K562 (cell line): ENCODE measurements around the gene EPB41L2. TPM values are rescaled to one million over a fixed set of nuclear protein-coding genes. Genes with fewer than 3 reads are reported as not detected.

ENCODE experiments used
- ATAC-seq: fragments of 200-7000 bp; cut with Tn5 transposase; 3 replicates; pipeline ENCODE4 v1.9.1; 2020; ENCODE audit warnings: moderate library complexity
- BruUV-seq: library from RNA; stranded (reverse); fragments of 400-500 nt; replicated peaks from 2 replicates; lab custom pipeline; 2021; lab: Mats Ljungman, UMichigan
- CTCF ChIA-PET: fragments of 300-600 bp; formaldehyde crosslinking; extraction: SDS; loops from one replicate; lab custom pipeline; 2021; ENCODE audit warnings: low intra/inter-chr PET ratio; lab: Yijun Ruan, JAX
- POLR2A ChIA-PET: fragments of 300-600, 350-650 bp; sonication (Branson Sonifier 250); formaldehyde crosslinking; extraction: SDS; loops from one replicate; lab custom pipeline; 2021; ENCODE audit warnings: antibody characterized with exemption, inconsistent platforms; lab: Yijun Ruan, JAX
- DNase-seq, 4 experiments: peaks; one replicate each; pipeline versions ENCODE4 v3.0.0 to v3.0.0-alpha.2; 2011 to 2018; ENCODE audit warnings: low spot score in 3 of 4, mixed read lengths in 3 of 4; ENCODE audit errors: extremely low read depth in 1 of 4
- FAIRE-seq: peaks from 2 replicates; lab custom pipeline; 2011; peaks lifted over from hg19 to GRCh38; lab: Jason Lieb, UNC
- H2AFZ ChIP-seq: 2 replicates; pipeline ENCODE4 v1.6.0; 2011; ENCODE audit warnings: low read depth, low read length, control low read depth, inconsistent platforms
- H3K27ac ChIP-seq: fragments of 200-600 bp; 3 replicates; pipeline ENCODE4 v1.8.0; 2011; ENCODE audit warnings: low read depth, mild to moderate bottlenecking, control low read depth, inconsistent platforms, low read length, moderate library complexity, mixed read lengths; ENCODE audit errors: extremely low read depth
- H3K27me3 ChIP-seq, 2 experiments: fragments of 300-600 bp in 1 of 2; 2 replicates in 1 of 2; 3 replicates in 1 of 2; pipeline versions ENCODE4 v1.6.0 to v1.8.0; 2011; ENCODE audit warnings: inconsistent platforms in 2 of 2, low read length in 2 of 2, mild to moderate bottlenecking in 1 of 2, mixed read lengths in 1 of 2, moderate library complexity in 1 of 2; ENCODE audit not compliant: control insufficient read depth in 2 of 2, insufficient read depth in 2 of 2
- H3K36me3 ChIP-seq: fragments of 300-600 bp; 3 replicates; pipeline ENCODE4 v1.8.0; 2011; ENCODE audit warnings: mild to moderate bottlenecking, low read length, inconsistent platforms; ENCODE audit not compliant: control insufficient read depth, insufficient read depth
- H3K4me1 ChIP-seq, 2 experiments: fragments of 200-600 bp in 1 of 2; replicated peaks in 1 of 2; 2 replicates in 1 of 2; 3 replicates in 1 of 2; pipeline versions ENCODE4 v1.5.1 to v1.8.0; 2011; ENCODE audit warnings: inconsistent platforms in 2 of 2, low read length in 2 of 2, mild to moderate bottlenecking in 1 of 2, mixed read lengths in 1 of 2, moderate library complexity in 1 of 2; ENCODE audit not compliant: control insufficient read depth in 2 of 2, insufficient read depth in 2 of 2
- H3K4me2 ChIP-seq: 2 replicates; pipeline ENCODE4 v1.6.1; 2011; ENCODE audit warnings: low read length, control low read depth, inconsistent platforms, mixed read lengths; ENCODE audit not compliant: insufficient read depth
- H3K4me3 ChIP-seq: fragments of 200-600 bp; sonication (generic), shearing (Covaris generic); 2 replicates; pipeline ENCODE4 v1.5.1; 2016; ENCODE audit warnings: control low read depth, inconsistent platforms
- H3K79me2 ChIP-seq: fragments of 200-600 bp; 3 replicates; pipeline ENCODE4 v1.8.0; 2011; ENCODE audit warnings: low read length, inconsistent platforms; ENCODE audit not compliant: control insufficient read depth, insufficient read depth
- H3K9ac ChIP-seq, 2 experiments: 2 replicates each; pipeline versions ENCODE4 v1.6.0 to v1.6.1; 2011; ENCODE audit warnings: low read depth in 2 of 2, low read length in 2 of 2, control low read depth in 1 of 2, inconsistent platforms in 1 of 2, mild to moderate bottlenecking in 1 of 2, mixed read lengths in 1 of 2; ENCODE audit not compliant: insufficient read depth in 1 of 2
- H3K9me1 ChIP-seq: one replicate; pipeline ENCODE4 v1.6.0; 2011; ENCODE audit warnings: inconsistent platforms, mild to moderate bottlenecking, low read length, moderate library complexity; ENCODE audit not compliant: control insufficient read depth, insufficient read depth
- H3K9me3 ChIP-seq: replicated peaks from 2 replicates; pipeline ENCODE4 v1.5.1; 2011; ENCODE audit warnings: low read depth, low read length, inconsistent platforms; ENCODE audit not compliant: control insufficient read depth, insufficient read depth
- H4K20me1 ChIP-seq: replicated peaks from 2 replicates; pipeline ENCODE4 v1.6.1; 2011; ENCODE audit warnings: low read length, inconsistent platforms, mixed read lengths; ENCODE audit not compliant: control insufficient read depth, insufficient read depth
- ASH1L ChIP-seq: fragments of 450-650 bp; IDR thresholded peaks from 2 replicates; pipeline ENCODE4 v1.6.1; 2018; ENCODE audit warnings: borderline replicate concordance, mild to moderate bottlenecking, low read depth; ENCODE audit not compliant: partially characterized antibody
- CBX2 ChIP-seq: fragments of 200-600 bp; sonication (generic); IDR thresholded peaks from one replicate; pipeline ENCODE4 v1.6.1; 2012; ENCODE audit warnings: mild to moderate bottlenecking, low read length, inconsistent platforms; ENCODE audit not compliant: insufficient read depth, poor library complexity, severe bottlenecking
- CBX8 ChIP-seq: fragments of 200-600 bp; sonication (generic); IDR thresholded peaks from 2 replicates; pipeline ENCODE4 v1.6.1; 2012; ENCODE audit warnings: borderline replicate concordance, mixed run types, low read depth, mild to moderate bottlenecking, moderate library complexity, mixed read lengths, low read length, control low read depth, inconsistent platforms; ENCODE audit not compliant: poor library complexity, severe bottlenecking; ENCODE audit errors: extremely low read depth
- E2F6 ChIP-seq, 2 experiments: IDR thresholded peaks; 2 replicates each; pipeline ENCODE4 v1.6.1; 2011; ENCODE audit warnings: borderline replicate concordance in 1 of 2, control low read depth in 1 of 2, low read depth in 1 of 2, low read length in 1 of 2, mild to moderate bottlenecking in 1 of 2, mixed read lengths in 1 of 2, moderate library complexity in 1 of 2; ENCODE audit not compliant: insufficient read depth in 1 of 2, insufficient read length in 1 of 2, poor library complexity in 1 of 2, severe bottlenecking in 1 of 2; ENCODE audit errors: extremely low read depth in 1 of 2
- ETV1 ChIP-seq: fragments of 450-650 bp; conservative IDR thresholded peaks from 2 replicates; pipeline ENCODE4 v1.6.1; 2016; ENCODE audit warnings: missing genetic modification characterization, control low read depth, low read depth, missing compliant biosample characterization
- ZNF12 ChIP-seq: sonication (generic); formaldehyde crosslinking; IDR thresholded peaks from 2 replicates; pipeline ENCODE4 v1.4.0; 2020; ENCODE audit warnings: mild to moderate bottlenecking, missing genetic modification reagents
- ZNF318 ChIP-seq, 2 experiments: fragments of 450-650 bp; IDR thresholded peaks; 2 replicates each; pipeline ENCODE4 v1.6.1; 2016; ENCODE audit warnings: mild to moderate bottlenecking in 2 of 2, borderline replicate concordance in 1 of 2, low read depth in 1 of 2, moderate library complexity in 1 of 2
- WGBS: fragments of 100-300 bp; shearing (Covaris generic); methylation state at CpG from one replicate; pipeline ENCODE4 v1.1.6; 2016; ENCODE audit warnings: low coverage, mixed read lengths; ENCODE audit not compliant: insufficient coverage; ENCODE audit errors: missing lambda C conversion rate; 5-methylcytosine and 5-hydroxymethylcytosine counted together
- in situ Hi-C: fragments of 300-500 bp; cut with MboI; formaldehyde crosslinking; loops from 4 replicates; pipeline ENCODE4 v1.15.0; 2018; ENCODE audit warnings: inconsistent platforms, mixed read lengths
- intact Hi-C: fragments of 100-400 bp; cut with micrococcal nuclease; formaldehyde crosslinking; loops from 2 replicates; pipeline ENCODE4 v1.14.2; 2022
- polyA plus RNA-seq, 8 experiments: library from polyadenylated mRNA; depleted of rRNA in 4 of 8; stranded (reverse) in 5 of 8; unstranded in 3 of 8; fragments of >200 nt; fragmentation: Nextera tagmentation in 2 of 8; fragmentation: Illumina TruSeq in 1 of 8; extraction: Ambion mirVana in 2 of 8; extraction: Trizol in 1 of 8; gene quantifications; 2 replicates each; pipeline versions ENCODE4 v1.2.1 to v1.2.3, GENCODE V29; 2011 to 2014; ENCODE audit warnings: inconsistent platforms in 1 of 8, missing spikeins in 1 of 8
- total RNA-seq, 7 experiments: library from RNA; depleted of rRNA in 6 of 7; stranded (reverse); fragments of >200 nt in 6 of 7; fragmentation: Illumina TruSeq in 2 of 7; extraction: Trizol in 2 of 7; gene quantifications; 2 replicates each; pipeline versions ENCODE4 v1.2.1 to v1.2.3, GENCODE V29; 2011 to 2021; ENCODE audit warnings: low replicate concordance in 1 of 7
- TF ChIP-seq, protein P1 (sequence below): fragments of 450-650 bp; conservative IDR thresholded peaks from 2 replicates; pipeline ENCODE4 v1.6.1; 2016; ENCODE audit warnings: missing genetic modification characterization, low read depth, mild to moderate bottlenecking, missing compliant biosample characterization, moderate library complexity

EPB41L2 gene
- total and polyA plus RNA-seq, 9 of the 15 experiments (the other 6 are each of a cell fraction or from before 2014, with no cell fraction given): 5.1 to 53.6 (median 25.0) TPM

DNA sequence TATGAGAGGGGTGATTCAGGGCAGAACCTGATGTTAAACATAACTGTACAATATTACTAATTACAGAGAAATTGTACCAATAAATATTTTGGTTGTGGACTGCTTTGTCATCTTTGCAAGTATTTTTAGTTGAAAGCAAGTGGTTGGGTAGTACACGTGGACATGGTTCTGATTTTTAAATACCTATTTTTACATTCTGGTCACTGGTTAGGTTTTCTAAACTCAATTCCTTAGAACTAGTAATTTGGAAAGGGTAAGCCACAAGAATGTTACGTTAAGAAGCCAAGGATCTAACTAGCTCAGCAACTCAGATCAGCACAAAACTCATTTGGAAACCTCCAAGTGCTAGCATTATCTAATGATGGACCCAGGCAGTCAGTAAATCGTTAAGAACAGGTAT lies 2.7 kb downstream of the EPB41L2 start (continued):
- no peak for TF ChIP-seq ZNF318 (IDR thresholded peaks at IDR 0.05; ENCODE audit: borderline replicate concordance in 1 of 2, low read depth in 1 of 2)

GRCh38 chr6:131059486-131059885 lies 3.6 kb downstream of the EPB41L2 start:
- 21% methylated on average over 4 of the region's 4 CpGs for WGBS
- intact Hi-C loops (no loop called here), in situ Hi-C loops (no loop called here)
- Histone ChIP-seq H3K4me2 (no peak overlapping the region), H3K9me1 (no peaks in the 10 kb centered on the region), H3K27ac (no peak overlapping the region), H3K27me3 (no peaks in the 10 kb centered on the region), H3K9me3 (peaks cover 3% of the 10 kb centered on the region; the same call in 1 of the 2 replicates), H3K4me1 (peaks cover 3 to 16% of the 10 kb centered on the region in 2 experiments; a peak in 3 of 5 replicates), H4K20me1 (no peaks in the 10 kb centered on the region), H3K79me2 (peaks cover 49% of the 10 kb centered on the region), H3K4me3 (no peak overlapping the region), H2AFZ (no peak overlapping the region), H3K36me3 (no peaks in the 10 kb centered on the region), H3K9ac (no peak overlapping the region)
- ATAC-seq: no peak
- CTCF ChIA-PET: no interaction called here
- no peak for DNase-seq
- POLR2A ChIA-PET: interaction anchor here (1.0 kb wide), 1 partner anchor 10 kb away, joined by 7 read pairs; no protein-coding TSS in a partner anchor
- no TSS peak for BruUV-seq
- FAIRE-seq: no peak
- TF ChIP-seq E2F6 (IDR thresholded peaks at IDR 0.05; ENCODE audit: borderline replicate concordance in 1 of 2, extremely low read depth in 1 of 2, insufficient read depth in 1 of 2, insufficient read length in 1 of 2, low read depth in 1 of 2, low read length in 1 of 2, poor library complexity in 1 of 2, severe bottlenecking in 1 of 2) (no peak), ETV1 (tag) (no peak), CBX2 (no peak), ASH1L (no peak), CBX8 (no peak), ZNF12 (CRISPR knock-in tag) (no peak)
- TF ChIP-seq, protein P1, sequence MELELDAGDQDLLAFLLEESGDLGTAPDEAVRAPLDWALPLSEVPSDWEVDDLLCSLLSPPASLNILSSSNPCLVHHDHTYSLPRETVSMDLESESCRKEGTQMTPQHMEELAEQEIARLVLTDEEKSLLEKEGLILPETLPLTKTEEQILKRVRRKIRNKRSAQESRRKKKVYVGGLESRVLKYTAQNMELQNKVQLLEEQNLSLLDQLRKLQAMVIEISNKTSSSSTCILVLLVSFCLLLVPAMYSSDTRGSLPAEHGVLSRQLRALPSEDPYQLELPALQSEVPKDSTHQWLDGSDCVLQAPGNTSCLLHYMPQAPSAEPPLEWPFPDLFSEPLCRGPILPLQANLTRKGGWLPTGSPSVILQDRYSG (tag): no peak
